H1 (cell line): ENCODE results near the gene HBEGF. TPM values are rescaled to one million over a fixed set of nuclear protein-coding genes. Genes with fewer than 3 reads are reported as not detected.
A peak's percentile ranks its signal among the peaks of the same experiment; 100 is the strongest.

ENCODE experiments used
- CTCF ChIA-PET: fragments of 300-600 bp; sonication (Branson Sonifier 250); formaldehyde crosslinking; loops from one replicate; lab custom pipeline; 2021; ENCODE audit not compliant: partially characterized antibody; lab: Charles Lee
- POLR2A ChIA-PET: fragments of 300-600 bp; sonication (Branson Sonifier 250); formaldehyde crosslinking; loops from one replicate; lab custom pipeline; 2021; ENCODE audit warnings: inconsistent platforms; ENCODE audit not compliant: partially characterized antibody; lab: Charles Lee
- DNase-seq, 2 experiments: peaks; one replicate each; pipeline versions ENCODE4 v3.0.0 to v3.0.0-alpha.2; 2010 to 2022; ENCODE audit warnings: low spot score in 2 of 2, low read depth in 1 of 2, mixed read lengths in 1 of 2
- FAIRE-seq: peaks from 2 replicates; lab custom pipeline; 2011; peaks lifted over from hg19 to GRCh38; lab: Jason Lieb, UNC
- H2AFZ ChIP-seq: 2 replicates; pipeline ENCODE4 v1.8.1; 2012; ENCODE audit warnings: low read length, inconsistent platforms
- H2AK5ac ChIP-seq: 2 replicates; pipeline ENCODE4 v1.6.1; 2013; ENCODE audit warnings: low read depth, low read length
- H2BK120ac ChIP-seq: replicated peaks from 2 replicates; pipeline ENCODE3; 2013; ENCODE audit warnings: low read depth, low read length, inconsistent platforms
- H2BK12ac ChIP-seq: 2 replicates; pipeline ENCODE4 v1.6.1; 2013; ENCODE audit warnings: low read depth, low read length
- H2BK15ac ChIP-seq: 2 replicates; pipeline ENCODE4 v1.6.1; 2013; ENCODE audit warnings: low read length
- H2BK20ac ChIP-seq: 2 replicates; pipeline ENCODE4 v1.6.1; 2013; ENCODE audit warnings: low read length
- H2BK5ac ChIP-seq: 2 replicates; pipeline ENCODE4 v1.6.1; 2013; ENCODE audit warnings: low read depth, low read length
- H3K14ac ChIP-seq: 2 replicates; pipeline ENCODE4 v1.6.1; 2013; ENCODE audit warnings: inconsistent platforms; ENCODE audit not compliant: insufficient read length
- H3K18ac ChIP-seq: 2 replicates; pipeline ENCODE4 v1.6.1; 2013; ENCODE audit warnings: low read length; ENCODE audit errors: extremely low read depth
- H3K23ac ChIP-seq: 2 replicates; pipeline ENCODE4 v1.6.1; 2013; ENCODE audit warnings: inconsistent platforms; ENCODE audit not compliant: insufficient read length
- H3K23me2 ChIP-seq: 2 replicates; pipeline ENCODE4 v1.6.1; 2013; ENCODE audit warnings: low read depth, low read length
- H3K27ac ChIP-seq: 2 replicates; pipeline ENCODE4 v1.6.1; 2011; ENCODE audit warnings: low read depth, low read length, inconsistent platforms
- H3K27me3 ChIP-seq, 4 experiments: replicated peaks in 1 of 4; 1 replicate in 1 of 4; 2 replicates in 3 of 4; pipeline versions ENCODE4 v1.6.1 to v1.8.1; 2011 to 2013; ENCODE audit warnings: low read length in 3 of 4, mild to moderate bottlenecking in 3 of 4, inconsistent platforms in 2 of 4, mixed read lengths in 2 of 4, moderate library complexity in 1 of 4; ENCODE audit not compliant: control insufficient read depth in 3 of 4, insufficient read depth in 3 of 4; ENCODE audit errors: extremely low read depth in 1 of 4
- H3K36me3 ChIP-seq, 4 experiments: 2 replicates each; pipeline versions ENCODE4 v1.6.1 to v1.8.1; 2011 to 2013; ENCODE audit warnings: mild to moderate bottlenecking in 4 of 4, low read length in 3 of 4, moderate library complexity in 2 of 4, control low read depth in 1 of 4, inconsistent platforms in 1 of 4; ENCODE audit not compliant: insufficient read depth in 4 of 4, control insufficient read depth in 2 of 4
- H3K4ac ChIP-seq: replicated peaks from 2 replicates; pipeline ENCODE3; 2013; ENCODE audit warnings: low read length, low read depth, mixed read lengths, inconsistent platforms; ENCODE audit not compliant: insufficient read length
- H3K4me1 ChIP-seq, 4 experiments: replicated peaks in 1 of 4; 1 replicate in 1 of 4; 2 replicates in 3 of 4; pipeline versions ENCODE4 v1.6.1 to v1.8.1; 2011 to 2013; ENCODE audit warnings: low read length in 3 of 4, inconsistent platforms in 2 of 4, mixed read lengths in 1 of 4; ENCODE audit not compliant: insufficient read depth in 4 of 4, control insufficient read depth in 3 of 4
- H3K4me2 ChIP-seq, 2 experiments: 2 replicates each; pipeline versions ENCODE4 v1.6.1 to v1.8.1; 2011 to 2013; ENCODE audit warnings: low read depth in 2 of 2, low read length in 2 of 2, control low read depth in 1 of 2, inconsistent platforms in 1 of 2, mild to moderate bottlenecking in 1 of 2; ENCODE audit not compliant: insufficient read depth in 1 of 2
- H3K4me3 ChIP-seq, 4 experiments: fragments of 200-600, 300-600 bp in 1 of 4; sonication (generic), shearing (Covaris generic), sonication (Bioruptor Twin) in 1 of 4; 2 replicates each; pipeline versions ENCODE4 v1.5.1 to v1.8.1; 2011 to 2016; ENCODE audit warnings: low read length in 4 of 4, low read depth in 3 of 4, control low read depth in 2 of 4, inconsistent platforms in 2 of 4, mild to moderate bottlenecking in 2 of 4, mixed read lengths in 1 of 4, moderate library complexity in 1 of 4; ENCODE audit not compliant: insufficient read depth in 2 of 4; ENCODE audit errors: extremely low read depth in 1 of 4
- H3K56ac ChIP-seq: replicated peaks from 2 replicates; pipeline ENCODE3; 2013; ENCODE audit warnings: low read depth, mild to moderate bottlenecking, mixed read lengths, low read length, inconsistent platforms; ENCODE audit not compliant: insufficient read length
- H3K79me1 ChIP-seq: 2 replicates; pipeline ENCODE4 v1.6.1; 2013; ENCODE audit warnings: low read depth, low read length, control low read depth
- H3K79me2 ChIP-seq, 2 experiments: 2 replicates each; pipeline versions ENCODE4 v1.6.1 to v1.8.1; 2012 to 2013; ENCODE audit warnings: low read length in 2 of 2, mild to moderate bottlenecking in 2 of 2, inconsistent platforms in 1 of 2; ENCODE audit not compliant: insufficient read depth in 2 of 2, control insufficient read depth in 1 of 2
- H3K9ac ChIP-seq, 4 experiments: replicated peaks in 1 of 4; 1 replicate in 1 of 4; 2 replicates in 3 of 4; pipeline versions ENCODE4 v1.6.1 to v1.8.1; 2011 to 2013; ENCODE audit warnings: low read depth in 3 of 4, low read length in 3 of 4, control low read depth in 2 of 4, mild to moderate bottlenecking in 2 of 4, moderate library complexity in 2 of 4, inconsistent platforms in 1 of 4; ENCODE audit errors: extremely low read depth in 1 of 4
- H3K9me3 ChIP-seq, 2 experiments: 2 replicates each; pipeline versions ENCODE4 v1.6.1 to v1.8.1; 2012 to 2013; ENCODE audit warnings: mild to moderate bottlenecking in 2 of 2, moderate library complexity in 2 of 2, control low read depth in 1 of 2, inconsistent platforms in 1 of 2, low read depth in 1 of 2, low read length in 1 of 2, mixed read lengths in 1 of 2; ENCODE audit not compliant: insufficient read depth in 2 of 2
- H4K20me1 ChIP-seq, 2 experiments: replicated peaks in 1 of 2; 2 replicates each; pipeline versions ENCODE3 to v1.8.1; 2011 to 2013; ENCODE audit warnings: inconsistent platforms in 2 of 2, low read length in 2 of 2, mild to moderate bottlenecking in 1 of 2; ENCODE audit not compliant: insufficient read depth in 2 of 2, control insufficient read depth in 1 of 2
- H4K5ac ChIP-seq: 2 replicates; pipeline ENCODE4 v1.6.1; 2013; ENCODE audit warnings: low read length, low read depth, mixed read lengths, inconsistent platforms; ENCODE audit not compliant: insufficient read length
- H4K8ac ChIP-seq: 2 replicates; pipeline ENCODE4 v1.8.0; 2013; ENCODE audit warnings: mild to moderate bottlenecking, moderate library complexity, low read length, inconsistent platforms; ENCODE audit not compliant: insufficient read depth; ENCODE audit errors: extremely low read depth
- H4K91ac ChIP-seq: replicated peaks from 2 replicates; pipeline ENCODE3; 2013; ENCODE audit warnings: low read length, mixed read lengths, inconsistent platforms; ENCODE audit not compliant: insufficient read length
- BRCA1 ChIP-seq: IDR thresholded peaks from 2 replicates; pipeline ENCODE4 v1.6.1; 2012; ENCODE audit warnings: low read depth, low read length, improper control_type of control experiment
- CBX8 ChIP-seq: fragments of 300-800, 300-1000 bp; sonication (generic); IDR thresholded peaks from 2 replicates; pipeline ENCODE4 v1.7.1; 2016; ENCODE audit warnings: low read depth, low read length, borderline replicate concordance
- CHD2 ChIP-seq: IDR thresholded peaks from 2 replicates; pipeline ENCODE4 v1.6.1; 2012; ENCODE audit warnings: low read length, improper control_type of control experiment
- MAFK ChIP-seq: IDR thresholded peaks from 2 replicates; pipeline ENCODE4 v1.6.1; 2012; ENCODE audit warnings: low read depth, mild to moderate bottlenecking, improper control_type of control experiment, low read length
- RNF2 ChIP-seq: fragments of 200-900, 300-1000 bp; sonication (generic); IDR thresholded peaks from 2 replicates; pipeline ENCODE4 v1.7.1; 2016; ENCODE audit warnings: borderline replicate concordance, low read depth, mild to moderate bottlenecking, antibody characterized with exemption, low read length; ENCODE audit not compliant: poor library complexity, severe bottlenecking; ENCODE audit errors: missing control alignments
- SAP30 ChIP-seq: fragments of 300-600 bp; sonication (generic); IDR thresholded peaks from 2 replicates; pipeline ENCODE4 v1.7.1; 2012; ENCODE audit warnings: low read length, moderate library complexity, mild to moderate bottlenecking, inconsistent platforms; ENCODE audit not compliant: insufficient read depth, insufficient replicate concordance
- SP1 ChIP-seq: IDR thresholded peaks from 2 replicates; pipeline ENCODE4 v1.6.1; 2011; ENCODE audit warnings: low read depth, low read length
- ZNF274 ChIP-seq: IDR thresholded peaks from 2 replicates; pipeline ENCODE4 v1.7.0; 2012; ENCODE audit warnings: low read length, borderline replicate concordance; ENCODE audit errors: extremely low read depth
- WGBS, 2 experiments: shearing (Covaris generic) in 1 of 2; methylation state at CpG; one replicate each; pipeline versions ENCODE4 v1.1.6 to v1.1.7; 2013 to 2015; ENCODE audit warnings: low lambda C conversion rate in 2 of 2, mixed read lengths in 2 of 2, inconsistent platforms in 1 of 2, low coverage in 1 of 2, missing lambda C conversion rate in 1 of 2; ENCODE audit not compliant: insufficient replicate concordance in 2 of 2, insufficient coverage in 1 of 2, insufficient read length in 1 of 2; ENCODE audit errors: extremely low coverage in 1 of 2, missing lambda C conversion rate in 1 of 2; 5-methylcytosine and 5-hydroxymethylcytosine counted together
- polyA plus RNA-seq, 7 experiments: library from polyadenylated mRNA; depleted of rRNA in 3 of 7; stranded (reverse) in 5 of 7; unstranded in 2 of 7; fragments of >200 nt in 5 of 7; fragments of 200-250 nt in 2 of 7; gene quantifications; 1 replicate in 5 of 7; 2 replicates in 1 of 7; 4 replicates in 1 of 7; pipeline versions ENCODE4 v1.2.1 to v1.2.3, GENCODE V29; 2011 to 2013; ENCODE audit warnings: missing spikeins in 2 of 7, mixed read lengths in 2 of 7
- total RNA-seq: library from RNA; stranded (reverse); fragmentation: NEBNext Ultra II Directional; extraction: Animal tissue kit (Norgen Biotek cat#: 25700); gene quantifications from 2 replicates; pipeline ENCODE4 v1.2.1, GENCODE V29; 2021
- TF ChIP-seq, protein P1 (sequence below): IDR thresholded peaks from 2 replicates; pipeline ENCODE4 v1.6.1; 2011; ENCODE audit warnings: low read length, improper control_type of control experiment

HBEGF gene
- total and polyA plus RNA-seq, 2 of the 8 experiments (the other 6 are each of a cell fraction or from before 2014, with no cell fraction given), result 2.4 to 2.5 TPM

- Histone ChIP-seq H2BK20ac (no peak overlapping the region), H2BK120ac (no peak overlapping the region), H3K36me3 (no peaks in the 10 kb centered on the region), H4K91ac (peak overlapping the region; percentile 92), H4K5ac (peak overlapping the region; percentile 84), H3K23me2 (no peaks in the 10 kb centered on the region; the same call in 1 of the 2 replicates), H3K4me3 (peak overlapping the region; percentile 41 to 70 (median 62)), H3K14ac (no peak overlapping the region), H2AFZ (peak overlapping the region; percentile 99), H3K4me2 (peak overlapping the region; percentile 32 to 98), H3K9me3 (no peaks in the 10 kb centered on the region), H3K27ac (no peak overlapping the region; the same call in 1 of the 2 replicates), H3K79me2 (no peaks in the 10 kb centered on the region), H3K23ac (no peak overlapping the region), H3K4ac (no peak overlapping the region), H2BK12ac (peak overlapping the region; percentile 61; the same call in 1 of the 2 replicates), H2AK5ac (no peak overlapping the region), H3K56ac (no peak overlapping the region), H3K27me3 (peaks cover 0 to 7% (median 2%) of the 10 kb centered on the region in 4 experiments; a peak in 2 of 7 replicates), H2BK15ac (no peak overlapping the region), H2BK5ac (peak overlapping the region; percentile 56; the same call in 1 of the 2 replicates), H3K9ac (peak overlapping the region in 2 of 4 experiments; percentile 20 to 31; a peak in 3 of 7 replicates), H3K79me1 (no peaks in the 10 kb centered on the region), H4K20me1 (no peaks in the 10 kb centered on the region), H3K4me1 (peaks cover 0 to 8% (median 2%) of the 10 kb centered on the region in 4 experiments; a peak in 3 of 7 replicates), H4K8ac (peak overlapping the region; percentile 89), H3K18ac (peak overlapping the region; percentile 91)
- ChIA-PET CTCF (interaction anchor here (0.6 to 5.8 kb wide), 30 partner anchors 8 to 284 kb away, joined by 3 to 45 read pairs (median 4); partner anchors contain the start of genes EIF4EBP3, HBEGF, IK and NDUFA2), POLR2A (interaction anchor here (0.6 to 1.6 kb wide), 8 partner anchors 9 to 191 kb away, joined by 3 to 8 read pairs (median 4); partner anchors contain the start of genes EIF4EBP3 and HBEGF)
- FAIRE-seq, result peak; percentile 52
- DNase-seq, result peak in 1 of 2 experiments; percentile 99
- WGBS, 2 experiments, result 21% methylated on average over 27 of the region's 29 CpGs; no CpG with 5 or more reads in 1 of the 2 experiments
- TF ChIP-seq, protein P1, sequence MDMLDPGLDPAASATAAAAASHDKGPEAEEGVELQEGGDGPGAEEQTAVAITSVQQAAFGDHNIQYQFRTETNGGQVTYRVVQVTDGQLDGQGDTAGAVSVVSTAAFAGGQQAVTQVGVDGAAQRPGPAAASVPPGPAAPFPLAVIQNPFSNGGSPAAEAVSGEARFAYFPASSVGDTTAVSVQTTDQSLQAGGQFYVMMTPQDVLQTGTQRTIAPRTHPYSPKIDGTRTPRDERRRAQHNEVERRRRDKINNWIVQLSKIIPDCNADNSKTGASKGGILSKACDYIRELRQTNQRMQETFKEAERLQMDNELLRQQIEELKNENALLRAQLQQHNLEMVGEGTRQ, result no peak
- TF ChIP-seq CHD2, result no peak
- no peak for TF ChIP-seq SAP30
- no peak for TF ChIP-seq CBX8
- TF ChIP-seq BRCA1, result no peak
- TF ChIP-seq SP1, result 0 out of 2 replicates have a peak, but pooled peaks have one; percentile 48
- TF ChIP-seq ZNF274, result no peak
- no peak for TF ChIP-seq MAFK
- TF ChIP-seq RNF2, result no peak
Observed at GRCh38 chr5:140362875-140363630, 16.6 kb upstream of the HBEGF start.
